Kidney glomerular epithelial cell (primary cell): ENCODE results near the gene HIRA.
A peak's percentile ranks its signal among the peaks of the same experiment; 100 is the strongest.

Experiments
- DNase-seq: peaks from one replicate; lab custom pipeline; 2025; lab: John Stamatoyannopoulos, UW

The HIRA gene, protein sequence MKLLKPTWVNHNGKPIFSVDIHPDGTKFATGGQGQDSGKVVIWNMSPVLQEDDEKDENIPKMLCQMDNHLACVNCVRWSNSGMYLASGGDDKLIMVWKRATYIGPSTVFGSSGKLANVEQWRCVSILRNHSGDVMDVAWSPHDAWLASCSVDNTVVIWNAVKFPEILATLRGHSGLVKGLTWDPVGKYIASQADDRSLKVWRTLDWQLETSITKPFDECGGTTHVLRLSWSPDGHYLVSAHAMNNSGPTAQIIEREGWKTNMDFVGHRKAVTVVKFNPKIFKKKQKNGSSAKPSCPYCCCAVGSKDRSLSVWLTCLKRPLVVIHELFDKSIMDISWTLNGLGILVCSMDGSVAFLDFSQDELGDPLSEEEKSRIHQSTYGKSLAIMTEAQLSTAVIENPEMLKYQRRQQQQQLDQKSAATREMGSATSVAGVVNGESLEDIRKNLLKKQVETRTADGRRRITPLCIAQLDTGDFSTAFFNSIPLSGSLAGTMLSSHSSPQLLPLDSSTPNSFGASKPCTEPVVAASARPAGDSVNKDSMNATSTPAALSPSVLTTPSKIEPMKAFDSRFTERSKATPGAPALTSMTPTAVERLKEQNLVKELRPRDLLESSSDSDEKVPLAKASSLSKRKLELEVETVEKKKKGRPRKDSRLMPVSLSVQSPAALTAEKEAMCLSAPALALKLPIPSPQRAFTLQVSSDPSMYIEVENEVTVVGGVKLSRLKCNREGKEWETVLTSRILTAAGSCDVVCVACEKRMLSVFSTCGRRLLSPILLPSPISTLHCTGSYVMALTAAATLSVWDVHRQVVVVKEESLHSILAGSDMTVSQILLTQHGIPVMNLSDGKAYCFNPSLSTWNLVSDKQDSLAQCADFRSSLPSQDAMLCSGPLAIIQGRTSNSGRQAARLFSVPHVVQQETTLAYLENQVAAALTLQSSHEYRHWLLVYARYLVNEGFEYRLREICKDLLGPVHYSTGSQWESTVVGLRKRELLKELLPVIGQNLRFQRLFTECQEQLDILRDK

DNA sequence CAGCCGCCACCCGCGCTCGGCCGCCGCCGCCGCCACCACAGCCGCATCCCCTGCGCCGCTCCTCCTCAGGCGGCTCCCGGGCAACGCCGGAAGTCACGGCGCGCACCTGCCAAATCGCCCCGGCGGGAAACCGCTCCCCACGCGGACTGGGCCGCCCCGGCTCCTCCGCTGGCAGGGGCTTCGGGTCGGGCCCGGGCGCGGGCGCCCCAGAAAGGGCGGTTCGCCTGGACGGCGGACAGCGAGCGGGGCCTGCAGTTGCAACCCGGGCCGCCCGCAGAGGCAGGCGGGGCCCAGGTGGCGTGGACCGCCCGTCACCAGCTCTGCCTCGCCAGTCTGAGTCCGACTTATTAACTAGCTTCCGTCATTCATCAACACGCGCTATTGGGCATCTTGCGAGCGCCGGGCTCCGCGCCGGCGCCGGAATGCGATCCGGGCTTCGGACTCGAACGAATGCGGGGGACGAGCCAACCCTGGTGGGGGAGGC, at the start of gene HIRA:
Gene HIRA, minus strand, starts transcription at position 85 of the 484 bp plus-strand sequence. CDS start 257 bp downstream, outside the sequence.
- DNase-seq = peak; percentile 62

DNA sequence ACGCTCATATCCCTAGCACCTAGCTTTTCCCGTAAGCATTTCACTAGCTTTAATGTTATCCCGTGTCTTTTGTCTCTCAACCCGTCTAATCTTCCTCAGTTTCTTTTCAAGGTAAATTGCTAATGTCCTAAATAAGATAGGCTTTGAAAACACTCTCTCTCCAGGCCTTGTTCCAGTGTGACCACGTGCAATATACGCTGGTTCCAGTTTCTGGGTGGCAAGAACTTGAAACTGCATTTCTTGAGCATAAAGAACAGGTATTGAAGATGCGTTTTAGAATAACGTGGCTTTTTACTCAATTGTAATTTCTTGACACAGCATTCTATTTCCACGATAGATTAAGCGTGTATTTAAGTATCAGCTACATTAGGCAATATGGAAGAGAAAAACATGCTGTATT, 49.3 kb upstream of the HIRA start:
- no peak for DNase-seq

DNA sequence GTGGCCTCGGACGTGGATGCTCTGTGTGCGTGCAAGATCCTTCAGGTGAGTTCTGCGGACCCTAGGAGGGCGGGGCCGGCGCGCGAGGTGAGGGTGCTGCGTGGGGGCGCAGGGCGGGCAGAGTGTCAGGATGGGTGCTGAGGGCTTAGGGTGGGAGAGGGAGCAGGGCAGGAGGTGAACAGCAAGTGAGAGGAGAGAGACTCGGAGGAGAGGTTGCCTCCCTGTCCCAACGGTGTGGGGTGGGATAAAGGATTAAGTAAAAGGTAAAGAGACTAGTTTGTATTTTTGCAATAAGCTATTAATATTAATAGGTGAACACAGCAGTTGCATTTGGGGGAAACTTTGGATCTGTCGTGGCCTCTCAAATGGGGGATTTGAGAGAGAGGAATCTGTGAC, 48.6 kb upstream of the HIRA start:
- DNase-seq = no peak

DNA sequence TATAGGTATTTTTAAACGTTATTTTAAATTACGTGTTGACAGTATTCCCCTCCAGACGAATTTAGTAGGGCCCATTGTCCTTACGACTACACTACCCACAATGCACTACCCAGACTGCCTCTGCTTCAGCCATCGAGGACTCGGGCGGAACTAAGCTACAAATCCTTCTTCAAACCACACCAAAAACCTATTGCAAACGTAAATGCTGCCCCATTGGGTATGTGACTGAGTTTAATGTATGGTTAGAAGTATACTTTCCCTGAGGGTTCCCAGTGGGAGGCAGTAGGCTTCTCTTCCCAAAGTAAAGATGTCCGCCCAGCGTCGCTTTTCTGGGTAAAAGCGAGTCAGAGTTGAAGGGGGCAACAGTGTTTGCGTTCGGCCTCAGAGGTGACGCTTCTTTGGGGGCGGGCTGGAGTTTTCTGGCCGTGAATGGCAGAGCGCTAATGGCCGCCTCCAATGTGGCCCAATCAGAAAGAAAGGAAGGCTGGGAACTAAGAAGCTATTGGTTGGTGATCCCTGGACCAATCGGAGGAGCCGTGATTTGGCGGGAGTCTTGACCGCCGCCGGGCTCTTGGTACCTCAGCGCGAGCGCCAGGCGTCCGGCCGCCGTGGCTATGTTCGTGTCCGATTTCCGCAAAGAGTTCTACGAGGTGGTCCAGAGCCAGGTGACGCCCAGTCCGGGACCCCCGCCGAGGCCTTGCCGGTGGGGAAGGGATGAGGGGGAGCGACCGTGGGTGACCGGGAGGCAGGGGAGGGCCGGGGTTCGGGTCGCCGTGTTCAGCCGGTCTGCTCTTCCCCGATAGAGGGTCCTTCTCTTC, 48.0 kb upstream of the HIRA start, which contains the start of gene CDC45:
Gene CDC45, plus strand, starts transcription at position 566 of the 818 bp plus-strand sequence. Its CDS starts 49 bp downstream, at position 615.
- peak; percentile 99 for DNase-seq

DNA sequence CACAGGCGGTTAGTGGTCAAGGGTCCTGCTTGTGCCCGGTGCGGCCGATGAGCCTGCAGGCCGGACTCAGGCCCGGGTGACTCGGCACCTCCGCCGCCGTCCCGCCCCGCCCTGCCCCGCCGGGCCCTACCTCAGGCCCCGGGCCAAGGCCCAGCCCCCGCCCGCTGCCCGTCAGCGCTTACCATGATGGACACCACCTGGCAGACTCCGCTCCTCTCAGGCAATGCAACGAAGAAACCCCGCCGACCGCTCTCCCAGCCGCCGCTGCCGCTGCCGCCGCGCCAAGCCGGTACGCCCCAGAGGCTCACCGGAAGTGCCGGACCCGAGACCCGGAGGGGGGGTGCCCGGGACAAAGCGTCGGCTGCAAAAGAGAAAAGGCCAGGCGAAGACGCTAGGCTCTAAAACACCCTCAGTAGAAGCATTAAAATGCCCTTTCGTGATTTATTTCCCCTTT, 47.4 kb upstream of the HIRA start, which contains the start of gene UFD1:
Gene UFD1, minus strand, starts transcription at position 293 of the 454 bp plus-strand sequence. Its CDS starts 108 bp downstream, at position 185.
- peak; percentile 85 for DNase-seq

DNA sequence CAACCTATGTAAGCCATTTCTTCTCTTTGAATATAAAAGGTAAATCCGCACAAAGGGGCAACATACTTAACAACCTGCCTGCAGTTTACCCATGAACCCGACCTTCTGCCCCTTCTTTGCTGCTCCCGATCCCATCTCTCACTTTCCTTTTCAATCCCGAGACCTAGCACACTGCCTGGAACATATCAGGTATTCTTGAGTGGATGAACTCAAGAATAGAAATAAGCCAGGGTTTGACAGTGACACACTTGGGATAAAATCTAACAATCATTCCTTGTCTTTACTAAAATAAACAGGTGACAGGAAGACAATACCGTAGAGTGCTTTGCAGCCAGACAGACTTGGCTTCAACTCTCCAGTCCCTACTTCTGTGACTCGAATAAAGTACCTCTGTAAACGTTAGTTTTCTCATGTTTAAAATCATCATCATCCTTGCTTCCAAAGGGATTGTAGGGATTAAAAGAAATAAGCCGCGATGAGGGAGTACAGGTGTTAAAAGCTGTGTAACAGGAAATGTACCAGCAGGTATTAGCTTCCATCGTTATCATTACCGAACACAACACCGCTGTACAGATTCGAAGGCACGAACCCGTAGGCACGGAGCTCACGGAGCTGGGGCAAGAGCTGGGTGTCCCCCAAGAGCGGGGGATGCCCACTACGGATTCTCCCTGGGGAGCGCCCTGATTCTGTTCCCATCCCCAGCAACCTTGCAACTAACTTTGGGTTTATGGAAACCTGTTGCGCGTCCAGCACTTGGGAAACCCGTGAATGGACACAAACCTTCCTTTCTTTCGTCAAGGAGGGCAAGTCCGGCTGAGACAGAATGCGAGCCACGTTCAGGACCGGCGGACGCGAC, 46.7 kb upstream of the HIRA start:
- DNase-seq = peak; percentile 16

DNA sequence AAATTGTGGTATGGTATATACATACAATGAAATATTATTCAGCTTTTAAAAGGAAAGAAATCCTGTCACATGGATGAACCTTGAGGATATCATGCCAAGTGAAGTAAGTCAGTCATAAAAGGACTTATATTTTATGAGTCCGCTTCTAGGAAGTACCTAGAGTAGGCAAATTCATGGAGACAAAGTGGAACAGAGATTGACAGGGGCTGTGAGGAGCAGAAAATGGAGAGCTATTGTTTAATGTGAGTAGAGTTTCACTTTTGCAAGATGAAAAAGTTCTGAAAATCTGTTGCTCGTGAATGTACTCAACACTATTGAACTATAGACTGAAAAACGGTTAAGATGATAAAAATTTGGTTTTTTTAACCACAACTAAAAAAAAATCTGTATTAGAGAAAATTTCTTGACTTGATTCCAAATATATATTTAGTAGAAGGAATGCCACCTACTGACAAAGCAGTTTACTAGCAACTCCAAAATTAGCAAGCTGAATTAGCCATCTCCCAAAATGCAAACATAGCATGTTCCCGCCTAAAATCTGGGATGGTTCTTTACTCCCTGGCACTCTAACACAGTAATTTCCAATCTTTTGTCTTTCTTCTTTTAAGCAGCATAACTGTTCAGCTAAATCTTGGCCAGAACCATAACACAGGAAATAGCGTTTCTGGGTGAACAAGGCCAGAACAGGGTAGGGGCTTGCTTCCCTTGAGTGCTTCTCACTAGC, 46.0 kb upstream of the HIRA start:
- DNase-seq = no peak

DNA sequence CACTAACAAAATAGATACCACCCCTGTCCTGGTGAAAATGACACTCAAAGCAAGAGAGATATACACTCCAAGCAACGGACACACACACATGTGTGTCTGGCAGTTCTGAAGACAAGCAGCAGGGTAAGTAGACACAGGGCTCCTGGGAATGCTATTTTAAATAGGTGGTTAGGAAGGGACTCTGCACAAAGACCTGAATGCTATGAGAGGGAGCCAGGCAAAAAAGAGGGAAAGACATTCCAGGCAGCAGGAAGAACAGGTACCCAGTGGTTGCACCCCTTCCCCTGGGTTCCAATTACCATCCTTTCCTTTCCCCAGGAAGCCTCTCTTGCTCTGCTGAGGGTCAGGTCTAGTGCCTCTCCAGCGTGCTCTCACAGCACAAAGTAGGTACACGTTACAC, 44.5 kb upstream of the HIRA start:
- no peak for DNase-seq

DNA sequence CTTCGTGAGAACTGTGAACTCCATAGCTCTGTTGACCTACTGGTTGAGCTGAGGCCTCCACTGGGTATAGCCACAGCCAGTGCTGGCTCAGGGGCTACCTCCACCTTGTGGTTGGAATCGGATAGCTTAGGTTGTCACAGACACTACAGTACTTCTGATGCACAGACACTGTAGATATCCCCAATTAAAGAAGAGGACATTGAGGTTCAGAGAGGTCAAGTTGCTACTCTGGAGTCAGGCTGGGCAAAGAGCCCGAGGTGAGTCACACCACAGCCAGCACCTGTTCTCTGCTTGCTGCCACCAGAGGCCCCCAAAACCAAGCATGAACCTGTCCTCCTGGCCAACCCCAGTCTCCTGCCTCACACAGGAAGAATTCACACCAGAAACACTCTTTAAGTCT, 42.0 kb upstream of the HIRA start:
- no peak for DNase-seq

DNA sequence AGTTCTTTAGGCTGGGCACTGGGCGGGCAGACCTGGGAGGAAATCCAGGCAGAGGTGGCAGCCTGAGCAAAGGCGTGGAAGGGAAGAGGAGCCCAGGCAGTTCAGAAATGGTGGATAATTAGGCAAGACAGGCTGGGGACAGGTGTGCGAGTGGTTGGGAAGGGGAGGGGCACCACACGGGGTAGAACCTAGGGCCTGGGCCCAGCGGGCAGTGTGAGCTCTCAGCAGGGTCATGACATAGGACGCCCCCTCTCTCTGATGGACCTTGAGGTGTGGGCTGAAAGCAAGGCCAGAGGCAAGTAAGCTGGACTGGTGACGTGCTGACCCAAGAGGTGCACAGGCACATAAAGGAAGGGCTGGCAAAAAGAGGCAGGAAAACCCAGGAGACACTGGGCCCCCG, 40.7 kb upstream of the HIRA start:
- no peak for DNase-seq

DNA sequence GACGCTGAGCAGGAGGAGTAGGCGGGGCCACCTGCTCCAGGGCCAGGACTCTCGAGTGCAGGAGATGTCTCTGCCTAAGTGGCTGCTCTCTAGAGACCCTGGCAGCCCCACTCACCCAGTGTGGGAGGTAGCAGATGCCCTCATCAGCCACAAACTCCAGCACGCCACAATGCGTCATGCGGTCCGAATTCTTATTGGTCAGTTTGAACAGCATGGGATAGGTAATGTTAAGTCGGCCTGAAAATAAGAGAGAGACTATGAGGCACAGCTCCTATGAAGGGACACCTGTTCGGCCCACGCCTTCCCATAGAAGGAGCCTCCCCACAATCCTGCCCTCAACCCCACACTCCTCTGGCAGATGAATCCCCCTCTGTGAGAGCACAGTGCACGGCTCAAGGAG, 40.0 kb upstream of the HIRA start:
- DNase-seq = no peak

DNA sequence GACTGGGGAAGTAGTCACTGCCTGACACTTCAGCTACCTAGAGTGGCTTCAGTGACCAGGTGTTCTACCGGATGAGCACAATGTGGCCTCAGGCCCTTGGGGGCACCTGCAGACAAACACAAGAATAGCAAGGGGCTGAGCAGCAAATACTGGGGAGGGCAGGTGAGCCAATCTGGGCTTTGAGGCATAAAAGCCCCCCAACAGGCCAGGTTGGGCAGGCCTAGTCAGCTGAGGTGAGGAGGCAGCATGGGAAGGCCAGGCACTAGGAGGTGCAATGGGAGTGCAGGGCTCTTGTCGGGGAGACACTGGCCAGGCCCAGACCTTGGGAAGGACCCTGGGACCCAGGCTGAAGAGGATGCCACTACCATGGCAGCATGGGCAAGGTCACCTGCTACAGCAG, 38.5 kb upstream of the HIRA start:
- DNase-seq = no peak

DNA sequence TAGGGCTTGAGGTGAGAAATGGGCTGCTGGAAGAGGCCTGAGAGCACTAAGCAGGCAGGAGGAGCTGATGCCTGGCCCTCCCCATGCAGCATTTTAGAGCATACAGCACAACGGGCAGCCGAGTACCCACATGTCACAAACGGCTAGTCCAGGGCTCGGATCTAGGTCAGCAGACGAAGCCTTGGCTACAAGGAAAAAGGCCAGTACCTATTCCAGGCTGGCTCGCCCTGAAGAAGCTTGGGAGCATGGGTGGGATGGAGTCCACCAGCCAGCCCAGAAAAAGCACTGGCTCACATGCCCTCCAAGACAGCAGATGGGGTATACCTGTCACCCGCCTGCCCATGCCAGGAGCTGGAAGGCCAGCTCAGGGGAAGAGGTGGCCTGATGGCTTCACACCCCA, 37.9 kb upstream of the HIRA start:
- DNase-seq = no peak

DNA sequence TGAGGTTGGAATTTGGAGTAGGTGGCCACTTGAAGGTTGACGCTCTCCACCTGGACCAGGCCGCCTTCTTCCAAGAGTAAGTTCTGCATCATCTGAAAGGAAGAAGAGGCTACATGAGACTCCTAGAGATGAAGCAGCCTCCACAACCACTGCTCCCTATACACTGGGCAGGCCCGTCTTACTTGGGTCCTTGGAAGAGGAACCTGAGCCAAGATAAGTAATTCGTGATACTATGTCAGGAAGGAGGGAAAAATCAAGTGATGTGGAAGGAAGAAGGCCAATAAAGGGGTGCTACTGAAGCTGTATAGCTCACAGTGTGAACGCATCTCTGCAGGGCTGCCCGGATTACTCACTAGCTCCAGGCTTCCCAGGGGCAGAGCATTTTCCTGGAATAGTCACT, 36.4 kb upstream of the HIRA start:
- no peak for DNase-seq

DNA sequence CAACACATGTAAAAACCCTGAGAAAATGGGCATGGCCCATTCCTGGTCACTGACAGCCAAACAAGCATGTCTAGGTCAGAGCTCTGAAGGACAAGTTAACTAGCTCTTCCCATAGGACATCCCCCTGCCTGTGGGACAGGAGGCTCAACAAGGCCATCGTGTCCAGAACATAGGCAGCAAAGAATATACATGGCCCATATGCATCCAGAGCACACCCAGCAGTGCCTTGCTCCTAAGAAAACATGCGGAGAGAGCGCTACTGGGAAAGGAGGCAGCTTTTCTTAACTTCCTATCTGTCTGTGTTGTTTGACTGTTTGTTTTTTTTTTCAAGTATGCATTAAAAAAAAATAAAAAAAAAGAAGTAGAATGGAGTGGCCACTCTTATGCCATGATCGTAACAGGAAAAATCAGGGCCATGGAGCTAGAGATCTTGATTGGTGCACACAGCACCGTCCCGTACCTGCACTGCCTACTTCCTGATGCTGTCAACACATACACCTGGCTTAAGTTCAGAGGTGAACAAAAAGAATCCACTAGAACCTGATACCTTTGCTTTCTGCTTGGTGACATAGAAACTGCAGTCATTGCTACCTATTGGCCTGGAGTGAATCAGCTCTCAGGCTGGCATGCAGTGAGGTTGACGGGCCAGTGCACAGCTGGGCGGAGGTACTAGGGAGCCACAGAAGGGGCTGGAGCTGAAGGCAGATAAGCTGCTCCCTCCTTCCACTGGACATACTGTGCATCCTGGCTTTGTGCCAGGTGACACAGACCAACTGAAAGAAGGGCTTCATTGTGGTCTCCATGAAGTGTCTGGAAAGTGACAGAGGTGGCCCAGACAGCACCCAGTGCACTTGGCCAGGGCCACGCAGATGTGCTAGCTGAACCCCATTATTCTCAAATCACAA, 35.6 kb upstream of the HIRA start:
- DNase-seq = no peak

DNA sequence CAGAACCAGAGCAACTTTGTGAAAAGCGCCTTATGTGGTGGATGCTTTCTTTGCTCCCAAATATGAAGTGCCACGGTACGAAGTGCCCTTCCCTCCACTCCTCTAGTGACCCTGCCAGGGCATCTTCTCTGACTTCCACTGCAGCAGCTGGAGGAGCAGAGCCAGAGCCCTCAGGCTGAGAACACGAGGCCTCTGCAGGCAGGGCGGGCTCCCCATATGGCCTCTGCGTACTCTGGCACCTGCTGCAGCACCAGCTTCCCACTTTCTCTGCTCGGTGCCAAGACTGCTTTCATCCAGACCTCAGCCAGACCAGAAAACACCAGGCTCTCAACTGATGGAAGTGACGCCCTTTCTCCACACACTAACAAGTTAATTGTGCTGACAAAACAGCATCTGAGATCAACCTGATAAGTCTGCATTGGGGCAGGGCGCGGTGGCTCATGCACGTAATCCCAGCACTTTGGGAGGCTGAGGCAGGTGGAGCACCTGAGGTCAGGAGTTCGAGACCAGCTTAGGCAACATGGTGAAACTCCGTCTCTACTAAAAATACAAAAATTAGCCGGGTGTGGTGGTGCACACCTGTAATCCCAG, 34.7 kb upstream of the HIRA start:
- no peak for DNase-seq

DNA sequence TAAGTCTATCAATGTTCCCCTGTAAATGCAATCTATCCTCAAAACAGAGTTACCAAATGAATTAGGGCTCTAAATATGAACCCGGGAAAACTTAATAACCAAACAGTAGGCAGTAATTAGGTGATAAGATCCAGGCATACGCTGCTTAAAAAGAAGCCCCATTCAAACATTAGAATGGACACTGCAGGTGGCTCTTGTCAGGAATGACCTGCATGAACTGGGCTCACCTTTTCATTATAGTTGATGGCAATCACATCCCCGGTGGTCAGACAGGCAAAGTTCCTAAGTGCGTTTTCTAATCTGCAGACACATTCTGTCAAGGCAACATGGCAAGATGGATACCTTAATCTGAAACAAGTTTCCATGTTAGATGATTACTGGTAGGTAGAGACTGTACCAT, 33.4 kb upstream of the HIRA start:
- DNase-seq = no peak

DNA sequence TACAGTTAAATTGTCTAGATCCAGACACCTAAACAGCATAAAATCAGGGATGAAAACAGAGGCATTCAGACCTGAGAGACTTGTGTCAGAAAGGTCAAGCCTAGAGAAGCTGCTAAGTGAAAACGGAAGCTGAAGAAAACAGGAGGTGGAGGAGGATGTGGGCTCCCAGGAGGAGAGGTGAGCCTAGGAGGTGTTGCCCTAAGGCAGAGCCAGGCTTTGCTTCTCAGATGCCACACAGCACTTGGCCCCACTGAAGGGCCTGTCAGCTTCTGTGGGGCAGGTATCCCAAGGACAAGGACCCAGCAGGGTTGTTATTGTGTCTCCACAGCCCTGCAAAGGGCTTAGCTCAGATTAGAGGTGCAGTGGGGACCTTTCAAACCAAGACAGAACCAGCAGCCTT, 33.0 kb upstream of the HIRA start:
- DNase-seq = no peak
